Karpas-422 (cell line): Measurements from ENCODE around the gene ZNF84. TPM values are rescaled to one million over a fixed set of nuclear protein-coding genes. Genes with fewer than 3 reads are reported as not detected.
A peak's percentile ranks its signal among the peaks of the same experiment; 100 is the strongest.

ENCODE experiments used
- DNase-seq: peaks from one replicate; pipeline ENCODE4 v3.0.0-alpha.2; 2015
- H2AFZ ChIP-seq: fragments of 200-600 bp; sonication (generic); 2 replicates; pipeline ENCODE4 v1.6.1; 2014; ENCODE audit warnings: antibody characterized with exemption, low read length, mixed read lengths
- H3K27ac ChIP-seq: fragments of 200-600 bp; sonication (generic); 2 replicates; pipeline ENCODE4 v1.5.1; 2014; ENCODE audit warnings: mild to moderate bottlenecking, low read length, moderate library complexity
- H3K27me3 ChIP-seq: fragments of 200-600 bp; sonication (generic); 2 replicates; pipeline ENCODE4 v1.6.1; 2014; ENCODE audit warnings: low read length, mixed read lengths
- H3K36me3 ChIP-seq: fragments of 200-600 bp; sonication (generic); 2 replicates; pipeline ENCODE4 v1.6.1; 2014; ENCODE audit warnings: low read length, mixed read lengths; ENCODE audit not compliant: insufficient read depth
- H3K4me1 ChIP-seq: fragments of 200-600 bp; sonication (generic); 2 replicates; pipeline ENCODE4 v1.6.1; 2014; ENCODE audit warnings: mild to moderate bottlenecking, low read length, mixed read lengths
- H3K4me2 ChIP-seq: fragments of 200-600 bp; sonication (generic); 2 replicates; pipeline ENCODE4 v1.6.1; 2014; ENCODE audit warnings: low read length, low read depth, mild to moderate bottlenecking; ENCODE audit not compliant: poor library complexity, severe bottlenecking
- H3K4me3 ChIP-seq: fragments of 200-600 bp; sonication (generic); 2 replicates; pipeline ENCODE4 v1.5.1; 2014; ENCODE audit warnings: mild to moderate bottlenecking, antibody characterized with exemption, low read length, mixed read lengths
- H3K79me2 ChIP-seq: fragments of 200-600 bp; sonication (generic); 2 replicates; pipeline ENCODE4 v1.6.1; 2014; ENCODE audit warnings: mild to moderate bottlenecking, low read length, mixed read lengths
- H3K9ac ChIP-seq: fragments of 200-600 bp; sonication (generic); 2 replicates; pipeline ENCODE4 v1.6.0; 2014; ENCODE audit warnings: low read length
- H3K9me2 ChIP-seq: fragments of 200-600 bp; sonication (generic), shearing (Covaris generic); replicated peaks from 2 replicates; pipeline ENCODE4 v1.6.0; 2014; ENCODE audit warnings: mild to moderate bottlenecking, low read length, moderate library complexity; ENCODE audit not compliant: insufficient read depth
- H3K9me3 ChIP-seq: fragments of 300-700, 200-600 bp; sonication (generic); 2 replicates; pipeline ENCODE4 v1.6.1; 2014; ENCODE audit warnings: low read length, mixed read lengths
- H4K20me1 ChIP-seq: fragments of 200-600 bp; sonication (generic); 2 replicates; pipeline ENCODE4 v1.6.1; 2014; ENCODE audit warnings: mild to moderate bottlenecking, antibody characterized with exemption, low read length, low read depth; ENCODE audit not compliant: insufficient read depth
- total RNA-seq: library from RNA; depleted of rRNA; stranded (reverse); fragments of >200 nt; shearing (Covaris generic); gene quantifications from 2 replicates; pipeline ENCODE4 v1.2.3, GENCODE V29; 2014; ENCODE audit warnings: low replicate concordance; rRNA removed

ZNF84 gene
- 29.7 and 33.2 TPM in 2 replicates for total RNA-seq

- no peaks in the 10 kb centered on the region for H4K20me1 ChIP-seq
- H3K9ac ChIP-seq: peak within 1 kb of the TSS; percentile 78
- peaks cover 43% of the 10 kb centered on the region for H3K36me3 ChIP-seq
- H3K4me2 ChIP-seq: peak within 1 kb of the TSS; percentile 78
- H3K9me2 ChIP-seq: no peaks in the 10 kb centered on the region
- DNase-seq: peak; percentile 99
- peak within 1 kb of the TSS; percentile 74 for H3K4me3 ChIP-seq
- peak within 1 kb of the TSS; percentile 35; the same call in 1 of the 2 replicates for H2AFZ ChIP-seq
- H3K27ac ChIP-seq: peak within 1 kb of the TSS; percentile 73
- H3K79me2 ChIP-seq: peaks cover 48% of the 10 kb centered on the region
- H3K4me1 ChIP-seq: peaks cover 6% of the 10 kb centered on the region
- H3K27me3 ChIP-seq: no peaks in the 10 kb centered on the region
- H3K9me3 ChIP-seq: peaks cover 43% of the 10 kb centered on the region
Measured at GRCh38 chr12:133037207-133038005, at the start of gene ZNF84. TSS of gene ZNF84 (plus strand) at chr12:133037509. CDS start at chr12:133041468, 3,959 bp downstream.

DNA sequence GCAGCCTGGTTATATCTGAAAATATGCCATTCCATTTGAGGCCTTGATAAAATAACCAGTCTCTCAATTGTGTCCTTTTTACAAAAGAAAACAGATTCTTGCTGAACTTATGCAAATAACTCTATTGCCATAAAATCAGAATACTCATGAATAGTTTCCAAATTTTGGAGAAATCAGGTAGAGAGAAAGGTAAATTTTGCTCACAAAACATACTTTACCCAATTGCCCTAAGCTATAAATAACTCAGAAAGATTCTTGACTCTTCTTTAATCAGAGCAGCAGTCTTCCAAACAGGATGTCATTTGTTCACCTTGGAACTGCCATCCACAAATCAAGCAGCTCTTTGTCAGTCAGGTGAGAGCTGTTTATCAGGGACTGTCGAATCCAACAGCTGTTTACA is 38.6 kb upstream of the ZNF84 start:
- H3K9me2 ChIP-seq: no peaks in the 10 kb centered on the region
- H3K9me3 ChIP-seq: peaks cover 65% of the 10 kb centered on the region
- H3K79me2 ChIP-seq: peaks cover 90% of the 10 kb centered on the region
- H3K9ac ChIP-seq: no peak overlapping the region
- H4K20me1 ChIP-seq: no peaks in the 10 kb centered on the region
- H2AFZ ChIP-seq: no peak overlapping the region
- DNase-seq: no peak
- no peak overlapping the region for H3K4me3 ChIP-seq
- H3K27ac ChIP-seq: no peak overlapping the region
- H3K27me3 ChIP-seq: no peaks in the 10 kb centered on the region
- H3K36me3 ChIP-seq: peaks cover 48% of the 10 kb centered on the region
- H3K4me1 ChIP-seq: no peaks in the 10 kb centered on the region
- H3K4me2 ChIP-seq: no peak overlapping the region

DNA sequence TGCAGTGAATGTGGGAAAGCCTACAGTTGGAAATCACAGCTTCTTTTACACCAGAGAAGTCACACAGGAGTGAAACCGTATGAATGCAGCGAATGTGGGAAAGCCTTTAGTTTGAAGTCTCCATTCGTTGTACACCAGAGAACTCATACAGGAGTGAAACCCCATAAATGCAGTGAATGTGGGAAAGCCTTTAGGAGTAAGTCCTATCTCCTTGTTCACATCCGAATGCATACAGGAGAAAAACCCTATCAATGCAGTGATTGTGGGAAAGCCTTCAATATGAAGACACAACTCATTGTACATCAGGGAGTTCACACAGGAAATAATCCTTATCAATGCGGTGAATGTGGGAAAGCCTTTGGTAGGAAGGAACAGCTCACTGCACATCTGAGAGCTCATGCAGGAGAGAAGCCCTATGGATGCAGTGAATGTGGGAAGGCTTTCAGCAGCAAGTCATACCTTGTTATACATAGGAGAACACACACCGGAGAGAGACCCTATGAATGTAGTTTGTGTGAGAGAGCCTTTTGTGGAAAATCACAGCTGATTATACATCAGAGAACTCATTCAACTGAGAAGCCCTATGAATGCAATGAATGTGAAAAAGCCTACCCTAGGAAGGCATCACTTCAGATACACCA is 26.5 kb upstream of the ZNF84 start:
- no peaks in the 10 kb centered on the region for H3K4me1 ChIP-seq
- H3K36me3 ChIP-seq: peaks cover 85% of the 10 kb centered on the region
- H3K4me3 ChIP-seq: no peak overlapping the region
- no peak overlapping the region for H3K4me2 ChIP-seq
- no peaks in the 10 kb centered on the region for H3K9me2 ChIP-seq
- H3K9ac ChIP-seq: no peak overlapping the region
- H2AFZ ChIP-seq: no peak overlapping the region
- DNase-seq: no peak
- no peaks in the 10 kb centered on the region for H3K27me3 ChIP-seq
- H3K9me3 ChIP-seq: peaks cover 64% of the 10 kb centered on the region
- no peaks in the 10 kb centered on the region for H4K20me1 ChIP-seq
- H3K27ac ChIP-seq: no peak overlapping the region
- H3K79me2 ChIP-seq: peaks cover 18% of the 10 kb centered on the region

- H3K27ac ChIP-seq: no peak overlapping the region
- H3K79me2 ChIP-seq: no peaks in the 10 kb centered on the region
- no peaks in the 10 kb centered on the region for H3K4me1 ChIP-seq
- H2AFZ ChIP-seq: no peak overlapping the region
- H3K36me3 ChIP-seq: peaks cover 13% of the 10 kb centered on the region
- H3K4me2 ChIP-seq: no peak overlapping the region
- no peaks in the 10 kb centered on the region for H3K9me2 ChIP-seq
- no peaks in the 10 kb centered on the region for H4K20me1 ChIP-seq
- no peak overlapping the region for H3K4me3 ChIP-seq
- DNase-seq: no peak
- H3K9ac ChIP-seq: no peak overlapping the region
- peaks cover 18% of the 10 kb centered on the region for H3K9me3 ChIP-seq
- no peaks in the 10 kb centered on the region for H3K27me3 ChIP-seq
Measured at GRCh38 chr12:133023566-133023965, 13.7 kb upstream of the ZNF84 start.

DNA sequence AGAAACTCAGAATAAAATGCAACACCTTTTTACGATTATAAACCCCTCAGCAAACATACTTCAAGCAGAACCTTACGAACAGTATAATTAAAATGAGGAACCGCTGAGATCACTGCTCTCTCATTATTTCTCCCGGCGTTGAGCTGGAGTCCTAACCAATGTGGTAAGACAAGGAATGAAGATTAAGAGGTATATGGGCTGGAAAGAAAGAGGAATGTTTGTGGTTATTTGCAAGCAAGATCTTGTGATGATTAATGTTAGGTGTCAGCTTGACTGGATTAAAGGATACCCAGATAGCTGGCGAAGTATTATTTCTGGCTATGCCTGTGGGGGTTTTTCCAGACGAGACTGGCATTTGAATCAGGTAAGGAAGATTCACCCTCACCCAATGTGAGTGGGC is 10.3 kb upstream of the ZNF84 start:
- no peak for DNase-seq
- Histone ChIP-seq H4K20me1 (no peaks in the 10 kb centered on the region), H3K4me1 (no peaks in the 10 kb centered on the region), H3K36me3 (peaks cover 5% of the 10 kb centered on the region), H3K79me2 (no peaks in the 10 kb centered on the region), H3K4me2 (no peak overlapping the region), H2AFZ (no peak overlapping the region), H3K27me3 (no peaks in the 10 kb centered on the region), H3K9ac (no peak overlapping the region), H3K9me2 (no peaks in the 10 kb centered on the region), H3K27ac (no peak overlapping the region), H3K9me3 (peaks cover 16% of the 10 kb centered on the region; the same call in 1 of the 2 replicates), H3K4me3 (no peak overlapping the region)

DNA sequence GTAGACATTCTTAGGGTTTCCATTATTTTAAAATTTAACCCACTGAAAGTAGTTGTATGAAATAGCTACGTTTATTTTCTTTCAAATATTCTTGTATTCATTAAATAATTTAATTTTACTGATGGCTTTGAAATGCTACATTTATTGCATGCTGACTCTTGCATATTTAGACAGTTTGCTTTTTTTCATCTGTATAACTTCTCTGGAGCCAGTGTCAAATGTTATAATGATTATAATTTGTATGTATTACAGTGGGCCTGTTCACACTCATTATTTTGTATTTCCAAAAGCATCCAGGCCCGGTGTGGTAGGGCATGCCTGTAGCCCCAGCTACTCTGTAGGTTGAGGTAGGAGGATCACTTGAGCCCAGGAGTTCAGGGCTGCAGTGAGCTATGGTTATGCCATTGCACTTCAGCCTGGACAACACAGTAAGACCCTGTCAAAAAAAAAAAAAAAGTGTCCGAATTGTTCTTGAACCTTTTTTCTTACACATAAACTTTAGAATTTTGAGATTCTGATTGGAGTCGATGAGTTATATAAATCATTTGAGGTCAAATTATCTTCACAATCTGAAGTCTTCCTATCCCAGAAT is 905 bp downstream of the ZNF84 start:
- H4K20me1 ChIP-seq: no peaks in the 10 kb centered on the region
- H3K9me2 ChIP-seq: no peaks in the 10 kb centered on the region
- no peaks in the 10 kb centered on the region for H3K27me3 ChIP-seq
- DNase-seq: no peak
- H2AFZ ChIP-seq: peak overlapping the region; percentile 35; the same call in 1 of the 2 replicates
- peaks cover 6% of the 10 kb centered on the region for H3K4me1 ChIP-seq
- peak overlapping the region; percentile 73 for H3K27ac ChIP-seq
- H3K4me3 ChIP-seq: peak overlapping the region; percentile 74
- H3K79me2 ChIP-seq: peaks cover 56% of the 10 kb centered on the region
- peaks cover 51% of the 10 kb centered on the region for H3K36me3 ChIP-seq
- peak overlapping the region; percentile 78 for H3K4me2 ChIP-seq
- H3K9ac ChIP-seq: peak overlapping the region; percentile 78
- H3K9me3 ChIP-seq: peaks cover 49% of the 10 kb centered on the region

- H3K4me2 ChIP-seq: no peak overlapping the region
- no peaks in the 10 kb centered on the region for H3K9me2 ChIP-seq
- no peaks in the 10 kb centered on the region for H3K27me3 ChIP-seq
- H3K27ac ChIP-seq: no peak overlapping the region
- peaks cover 45% of the 10 kb centered on the region for H3K79me2 ChIP-seq
- peaks cover 96% of the 10 kb centered on the region for H3K36me3 ChIP-seq
- no peak overlapping the region for H2AFZ ChIP-seq
- H3K9ac ChIP-seq: no peak overlapping the region
- no peaks in the 10 kb centered on the region for H3K4me1 ChIP-seq
- H3K4me3 ChIP-seq: no peak overlapping the region
- H4K20me1 ChIP-seq: no peaks in the 10 kb centered on the region
- peaks cover 67% of the 10 kb centered on the region for H3K9me3 ChIP-seq
- DNase-seq: no peak
Measured at GRCh38 chr12:133046698-133047097, 9.4 kb downstream of the ZNF84 start.

DNA sequence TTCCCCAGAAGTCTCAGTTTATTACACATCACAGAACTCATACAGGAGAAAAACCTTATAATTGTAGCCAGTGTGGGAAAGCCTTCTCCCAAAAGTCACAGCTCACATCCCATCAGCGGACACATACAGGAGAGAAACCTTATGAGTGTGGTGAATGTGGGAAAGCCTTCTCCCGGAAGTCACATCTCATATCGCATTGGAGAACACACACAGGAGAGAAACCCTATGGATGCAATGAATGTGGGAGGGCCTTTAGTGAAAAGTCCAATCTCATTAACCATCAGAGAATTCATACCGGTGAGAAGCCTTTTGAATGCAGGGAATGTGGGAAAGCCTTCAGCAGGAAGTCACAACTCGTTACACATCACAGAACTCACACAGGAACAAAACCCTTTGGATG is 20.1 kb downstream of the ZNF84 start:
- H4K20me1 ChIP-seq: no peaks in the 10 kb centered on the region
- H2AFZ ChIP-seq: no peak overlapping the region
- H3K4me2 ChIP-seq: no peak overlapping the region
- H3K4me1 ChIP-seq: no peaks in the 10 kb centered on the region
- H3K4me3 ChIP-seq: no peak overlapping the region
- no peaks in the 10 kb centered on the region for H3K9me2 ChIP-seq
- no peaks in the 10 kb centered on the region for H3K27me3 ChIP-seq
- no peak overlapping the region for H3K9ac ChIP-seq
- no peak for DNase-seq
- peaks cover 53% of the 10 kb centered on the region for H3K36me3 ChIP-seq
- no peaks in the 10 kb centered on the region for H3K79me2 ChIP-seq
- peaks cover 76% of the 10 kb centered on the region for H3K9me3 ChIP-seq
- no peak overlapping the region for H3K27ac ChIP-seq
